HCT116 (cell line): ENCODE results near the gene ZNF143. TPM values are rescaled to one million over a fixed set of nuclear protein-coding genes. Genes with fewer than 3 reads are reported as not detected.

Source experiments
- ATAC-seq: fragments of 200-7000 bp; cut with Tn5 transposase; 2 replicates; pipeline ENCODE4 v1.9.1; 2020; ENCODE audit warnings: mild to moderate bottlenecking, moderate library complexity
- BruUV-seq: library from RNA; stranded (reverse); fragments of 400-500 nt; replicated peaks from 2 replicates; lab custom pipeline; 2021; lab: Mats Ljungman, UMichigan
- CTCF ChIA-PET: fragments of 300-600 bp; sonication (Branson Sonifier 250); formaldehyde crosslinking; loops from one replicate; lab custom pipeline; 2021; ENCODE audit warnings: antibody characterized with exemption; lab: Charles Lee
- POLR2A ChIA-PET: fragments of 300-600, 350-600 bp; sonication (Branson Sonifier 250); formaldehyde crosslinking; loops from one replicate; lab custom pipeline; 2021; ENCODE audit warnings: antibody characterized with exemption; lab: Charles Lee
- RAD21 ChIA-PET, 2 experiments: fragments of 300-600 bp; sonication (Branson Sonifier 250); formaldehyde crosslinking; loops; one replicate each; lab custom pipeline; 2023; ENCODE audit warnings: low total read pairs in 2 of 2; ENCODE audit not compliant: uncharacterized antibody in 2 of 2, unreplicated experiment in 2 of 2, low non-redundant PET in 1 of 2; lab: Charles Lee
- DNase-seq: peaks from one replicate; pipeline ENCODE4 v3.0.0-alpha.2; 2010; ENCODE audit warnings: low read depth, low spot score
- H2AFZ ChIP-seq: fragments of 200-600 bp; shearing (Covaris generic), sonication (generic); 2 replicates; pipeline ENCODE4 v1.6.1; 2017; ENCODE audit warnings: low read depth, mixed run types, mixed read lengths, antibody characterized with exemption, low read length; ENCODE audit not compliant: poor library complexity, severe bottlenecking
- H3K27ac ChIP-seq: 2 replicates; pipeline ENCODE4 v1.5.1; 2012; ENCODE audit warnings: low read depth, low read length
- H3K27me3 ChIP-seq: fragments of 200-600 bp; sonication (generic); 2 replicates; pipeline ENCODE4 v1.6.1; 2016; ENCODE audit warnings: mixed run types, low read length, mixed read lengths; ENCODE audit not compliant: insufficient read depth
- H3K36me3 ChIP-seq, 2 experiments: fragments of 200-500 bp in 1 of 2; fragments of 200-600 bp in 1 of 2; sonication (Bioruptor generic) in 1 of 2; sonication (generic) in 1 of 2; 2 replicates each; pipeline versions ENCODE4 v1.5.1 to v1.6.1; 2014 to 2016; ENCODE audit warnings: low read length in 2 of 2, inconsistent platforms in 1 of 2, mixed read lengths in 1 of 2, mixed run types in 1 of 2; ENCODE audit not compliant: insufficient read depth in 2 of 2, control insufficient read depth in 1 of 2
- H3K4me1 ChIP-seq, 2 experiments: fragments of 200-600 bp in 1 of 2; sonication (generic) in 1 of 2; 2 replicates each; pipeline versions ENCODE4 v1.5.1 to v1.6.1; 2012 to 2017; ENCODE audit warnings: low read length in 2 of 2, inconsistent platforms in 1 of 2, mild to moderate bottlenecking in 1 of 2, mixed read lengths in 1 of 2, mixed run types in 1 of 2, moderate library complexity in 1 of 2; ENCODE audit not compliant: insufficient read depth in 2 of 2, control insufficient read depth in 1 of 2
- H3K4me2 ChIP-seq: fragments of 200-600 bp; sonication (generic); 2 replicates; pipeline ENCODE4 v1.6.1; 2017; ENCODE audit warnings: mixed run types, low read length, mixed read lengths
- H3K4me3 ChIP-seq, 2 experiments: fragments of 200-600 bp in 1 of 2; sonication (generic) in 1 of 2; replicated peaks in 1 of 2; 2 replicates each; pipeline ENCODE4 v1.5.1; 2011 to 2016; ENCODE audit warnings: low read length in 2 of 2, control low read depth in 1 of 2, low read depth in 1 of 2, mild to moderate bottlenecking in 1 of 2, mixed read lengths in 1 of 2, mixed run types in 1 of 2
- H3K79me2 ChIP-seq: fragments of 200-600 bp; sonication (generic); 2 replicates; pipeline ENCODE4 v1.6.1; 2017; ENCODE audit warnings: mild to moderate bottlenecking, mixed run types, low read length, moderate library complexity, mixed read lengths; ENCODE audit not compliant: insufficient read depth
- H3K9ac ChIP-seq: fragments of 200-600 bp; sonication (generic); 2 replicates; pipeline ENCODE4 v1.6.1; 2016; ENCODE audit warnings: low read length, mixed read lengths
- H3K9me2 ChIP-seq: fragments of 200-600 bp; sonication (generic), shearing (Covaris generic); 2 replicates; pipeline ENCODE4 v1.6.1; 2017; ENCODE audit warnings: mixed run types, mild to moderate bottlenecking, moderate library complexity; ENCODE audit not compliant: insufficient read depth
- H3K9me3 ChIP-seq, 2 experiments: fragments of 200-500 bp in 1 of 2; fragments of 200-600 bp in 1 of 2; sonication (Bioruptor generic) in 1 of 2; sonication (generic) in 1 of 2; 2 replicates each; pipeline ENCODE4 v1.6.1; 2014 to 2017; ENCODE audit warnings: low read length in 2 of 2, mixed read lengths in 2 of 2, inconsistent platforms in 1 of 2, low read depth in 1 of 2, mild to moderate bottlenecking in 1 of 2, mixed run types in 1 of 2, moderate library complexity in 1 of 2; ENCODE audit not compliant: control insufficient read depth in 1 of 2, insufficient read depth in 1 of 2
- H4K20me1 ChIP-seq: fragments of 200-600 bp; sonication (generic), shearing (Covaris generic); 2 replicates; pipeline ENCODE4 v1.6.1; 2017; ENCODE audit warnings: mixed run types, mild to moderate bottlenecking, moderate library complexity; ENCODE audit not compliant: insufficient read depth
- CEBPB ChIP-seq: IDR thresholded peaks from 2 replicates; pipeline ENCODE4 v1.6.1; 2012; ENCODE audit warnings: low read depth
- CTCF ChIP-seq, 3 experiments: fragments of 200-600 bp in 1 of 3; sonication (generic) in 1 of 3; IDR thresholded peaks in 2 of 3; conservative IDR thresholded peaks in 1 of 3; 2 replicates each; pipeline ENCODE4 v1.5.1; 2012 to 2017; ENCODE audit warnings: low read depth in 2 of 3, low read length in 2 of 3, antibody characterized with exemption in 1 of 3, borderline replicate concordance in 1 of 3, control low read depth in 1 of 3, mild to moderate bottlenecking in 1 of 3, mixed read lengths in 1 of 3, mixed run types in 1 of 3, moderate library complexity in 1 of 3; ENCODE audit not compliant: insufficient read depth in 1 of 3
- EZH2phosphoT487 ChIP-seq: fragments of 200-600 bp; IDR thresholded peaks from 2 replicates; pipeline ENCODE4 v1.6.1; 2018; ENCODE audit warnings: antibody characterized with exemption, borderline replicate concordance
- MAX ChIP-seq: IDR thresholded peaks from 2 replicates; pipeline ENCODE4 v1.6.1; 2012
- RAD21 ChIP-seq: IDR thresholded peaks from 2 replicates; pipeline ENCODE4 v1.6.1; 2012; ENCODE audit warnings: low read depth, mild to moderate bottlenecking
- ZNF274 ChIP-seq: fragments of 200-500 bp; sonication (Bioruptor generic); IDR thresholded peaks from 2 replicates; pipeline ENCODE4 v1.6.1; 2014; ENCODE audit warnings: mild to moderate bottlenecking, low read depth, low read length, inconsistent platforms
- intact Hi-C: fragments of 100-400 bp; cut with micrococcal nuclease; formaldehyde crosslinking; loops from 2 replicates; pipeline ENCODE4 v1.10.0; 2022
- total RNA-seq: library from RNA; stranded (reverse); gene quantifications from one replicate; pipeline ENCODE4 v1.2.1, GENCODE V29; 2021; ENCODE audit not compliant: unreplicated experiment

Gene ZNF143
- total RNA-seq, 1 experiment from 2014 or later: 27.5 TPM

- no peaks in the 10 kb centered on the region for H4K20me1 ChIP-seq
- no peak for DNase-seq
- H3K9me2 ChIP-seq: no peaks in the 10 kb centered on the region
- BruUV-seq: TSS peak; percentile 15
- no peaks in the 10 kb centered on the region for H3K79me2 ChIP-seq
- no peak overlapping the region for H3K4me3 ChIP-seq
- no peak overlapping the region for H2AFZ ChIP-seq
- peaks cover 26 to 32% of the 10 kb centered on the region in 2 experiments; a peak in 3 of 4 replicates for H3K4me1 ChIP-seq
- ATAC-seq: no peak
- no peaks in the 10 kb centered on the region for H3K9me3 ChIP-seq
- TF ChIP-seq EZH2phosphoT487 (no peak), MAX (no peak), ZNF274 (no peak)
- ChIA-PET POLR2A (no interaction called here), RAD21 (no interaction called here), CTCF (interaction anchor here (0.6 kb wide), 1 partner anchor 1258 kb away, joined by 3 read pairs; no protein-coding TSS in a partner anchor)
- H3K27me3 ChIP-seq: no peaks in the 10 kb centered on the region
- no peak overlapping the region for H3K27ac ChIP-seq
- H3K4me2 ChIP-seq: no peak overlapping the region
- no peak overlapping the region for H3K9ac ChIP-seq
- H3K36me3 ChIP-seq: peaks cover 0 to 2% of the 10 kb centered on the region in 2 experiments; a peak in 1 of 4 replicates
- intact Hi-C loops: no loop called here
Observed at GRCh38 chr11:9530020-9530621, 69.3 kb downstream of the ZNF143 start.

DNA sequence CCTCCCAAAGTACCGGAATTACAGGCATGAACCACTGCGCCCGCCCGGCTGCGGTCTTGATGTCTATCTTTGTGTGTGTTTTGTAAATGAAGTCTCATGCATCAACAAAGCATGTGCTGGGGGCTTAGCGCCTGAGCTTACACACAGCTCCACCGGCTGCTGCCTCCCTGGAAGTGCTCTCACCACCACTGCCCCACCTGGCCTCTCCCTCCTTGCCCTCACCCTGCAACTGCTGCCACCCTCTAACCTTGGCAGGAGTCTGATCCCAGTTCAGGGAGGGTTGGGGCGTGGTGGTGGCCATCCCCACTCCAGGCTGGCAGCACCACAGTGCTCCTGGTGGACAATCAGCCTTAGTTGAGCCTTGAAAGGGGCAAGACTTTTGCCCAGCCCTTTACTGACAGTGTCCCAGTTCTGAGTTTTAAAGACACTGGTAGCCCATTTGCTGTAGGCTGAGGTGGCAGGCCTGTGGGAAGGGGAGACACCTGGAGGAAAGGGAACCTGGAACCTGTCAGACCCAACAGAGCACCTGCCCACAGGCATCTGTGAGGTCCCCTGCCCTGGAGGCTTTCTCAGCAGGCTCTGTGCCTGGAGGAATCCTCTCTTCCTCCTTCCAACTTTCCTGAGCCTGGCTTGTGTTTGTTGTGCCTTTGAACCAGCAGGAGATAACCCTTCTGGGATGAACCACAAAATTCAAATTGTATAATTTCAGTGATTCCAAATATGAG lies 70.3 kb downstream of the ZNF143 start:
- Histone ChIP-seq H3K9ac (no peak overlapping the region), H3K79me2 (no peaks in the 10 kb centered on the region), H3K9me2 (no peaks in the 10 kb centered on the region), H3K4me2 (no peak overlapping the region; the same call in 1 of the 2 replicates), H3K4me1 (peaks cover 26 to 35% of the 10 kb centered on the region in 2 experiments; a peak in 3 of 4 replicates), H3K27ac (no peak overlapping the region; the same call in 1 of the 2 replicates), H3K9me3 (no peaks in the 10 kb centered on the region), H3K27me3 (no peaks in the 10 kb centered on the region), H3K36me3 (no peaks in the 10 kb centered on the region; a peak in 1 of 4 replicates), H3K4me3 (no peak overlapping the region), H2AFZ (no peak overlapping the region), H4K20me1 (no peaks in the 10 kb centered on the region)
- ChIA-PET CTCF (interaction anchor here (0.6 kb wide), 1 partner anchor 1257 kb away, joined by 3 read pairs; no protein-coding TSS in a partner anchor), RAD21 (no interaction called here), POLR2A (no interaction called here)
- ATAC-seq: peak; percentile 72
- no TSS peak for BruUV-seq
- DNase-seq: no peak
- intact Hi-C loops: no loop called here
- TF ChIP-seq RAD21 (peak; percentile 15; the same call in 1 of the 2 replicates), CTCF (IDR thresholded peaks at IDR 0.05 in 2 of 3, conservative IDR thresholded peaks at IDR 0.05 in 1 of 3; ENCODE audit: borderline replicate concordance in 1 of 3, insufficient read depth in 1 of 3, low read depth in 2 of 3, low read length in 2 of 3) (peak in 2 of 3 experiments; percentile 25 to 35; a peak in 3 of 6 replicates), CEBPB (no peak)
